Lower leg skin (tissue), 3 donors: Measurements from ENCODE around the gene PITPNC1.
A peak's percentile ranks its signal among the peaks of the same experiment; 100 is the strongest.

Experiments used
- CTCF ChIP-seq, 3 donors: fragments of 450-650 bp; IDR thresholded peaks; one replicate each; pipeline ENCODE4 v1.5.1; 2016; ENCODE audit warnings: antibody characterized with exemption in 3 of 3, mild to moderate bottlenecking in 3 of 3, moderate library complexity in 2 of 3
- POLR2A ChIP-seq, 2 donors: fragments of 450-650 bp; IDR thresholded peaks; one replicate each; pipeline ENCODE4 v1.6.1; 2016 to 2017; ENCODE audit warnings: antibody characterized with exemption in 2 of 2, mild to moderate bottlenecking in 1 of 2, moderate library complexity in 1 of 2

- TF ChIP-seq CTCF (IDR thresholded peaks at IDR 0.05) (peak in 1 of 3 donors; percentile 25), POLR2A (IDR thresholded peaks at IDR 0.05) (no peak)
Measured at GRCh38 chr17:67366193-67367157, 10.6 kb upstream of the PITPNC1 start, which contains the start of gene PSMD12.
